ENCODE data around the gene TMEM82.

Gene TMEM82

GRCh38 chr1:15720861-15721260 is 21.4 kb upstream of the TMEM82 start:
- DNase-seq (ENCODE audit: low read depth in 2 of 2), result no peak

GRCh38 chr1:15722411-15722810 is 19.9 kb upstream of the TMEM82 start:
- no peak for DNase-seq (ENCODE audit: low read depth in 2 of 2)

GRCh38 chr1:15722836-15723532 is 19.3 kb upstream of the TMEM82 start:
- no peak for DNase-seq (ENCODE audit: low read depth in 2 of 2)

- no peak for DNase-seq (ENCODE audit: low read depth in 2 of 2)
Observed at GRCh38 chr1:15723631-15724246, 18.6 kb upstream of the TMEM82 start.

- DNase-seq (ENCODE audit: low read depth in 2 of 2), result no peak
Observed at GRCh38 chr1:15724949-15725880, 17.1 kb upstream of the TMEM82 start.

- no peak for DNase-seq (ENCODE audit: low read depth in 2 of 2)
Observed at GRCh38 chr1:15726508-15726907, 15.8 kb upstream of the TMEM82 start.

- no peak for DNase-seq (ENCODE audit: low read depth in 2 of 2)
Observed at GRCh38 chr1:15727021-15727420, 15.3 kb upstream of the TMEM82 start.

- no peak for DNase-seq (ENCODE audit: low read depth in 2 of 2)
Observed at GRCh38 chr1:15727424-15727823, 14.9 kb upstream of the TMEM82 start.

- no peak for DNase-seq (ENCODE audit: low read depth in 2 of 2)
Observed at GRCh38 chr1:15727866-15728534, 14.3 kb upstream of the TMEM82 start.

- no peak for DNase-seq (ENCODE audit: low read depth in 2 of 2)
Observed at GRCh38 chr1:15728937-15729657, 13.2 kb upstream of the TMEM82 start.

- no peak for DNase-seq (ENCODE audit: low read depth in 2 of 2)
Observed at GRCh38 chr1:15730423-15730822, 11.9 kb upstream of the TMEM82 start.

GRCh38 chr1:15730936-15731335 is 11.4 kb upstream of the TMEM82 start:
- no peak for DNase-seq (ENCODE audit: low read depth in 2 of 2)

GRCh38 chr1:15731735-15732685 is 10.3 kb upstream of the TMEM82 start:
- no peak for DNase-seq (ENCODE audit: low read depth in 2 of 2)

- no peak for DNase-seq (ENCODE audit: low read depth in 2 of 2)
Observed at GRCh38 chr1:15732686-15733081, 9.6 kb upstream of the TMEM82 start.

GRCh38 chr1:15733218-15733725 is 9.0 kb upstream of the TMEM82 start:
- no peak for DNase-seq (ENCODE audit: low read depth in 2 of 2)

- DNase-seq (ENCODE audit: low read depth in 2 of 2), result no peak
Observed at GRCh38 chr1:15733726-15734226, 8.5 kb upstream of the TMEM82 start.

GRCh38 chr1:15734296-15734695 is 8.0 kb upstream of the TMEM82 start:
- DNase-seq (ENCODE audit: low read depth in 2 of 2), result no peak

GRCh38 chr1:15734901-15735300 is 7.4 kb upstream of the TMEM82 start:
- DNase-seq (ENCODE audit: low read depth in 2 of 2), result no peak

GRCh38 chr1:15735304-15736037 is 6.8 kb upstream of the TMEM82 start:
- no peak for DNase-seq (ENCODE audit: low read depth in 2 of 2)
